ENCODE measurements around the gene DNAL1.

DNAL1 gene

GRCh38 chr14:73709904-73710469 is 65.2 kb downstream of the DNAL1 start:
- DNase-seq, result no peak

- no peak for DNase-seq
These were observed 66.0 kb downstream of the DNAL1 start for GRCh38 chr14:73710737-73711136.

- no peak for DNase-seq
These were observed 67.3 kb downstream of the DNAL1 start for GRCh38 chr14:73712071-73712506.

GRCh38 chr14:73712540-73713180 is 67.9 kb downstream of the DNAL1 start:
- peak; percentile 54 for DNase-seq

GRCh38 chr14:73713206-73713802 is 68.5 kb downstream of the DNAL1 start:
- DNase-seq, result no peak

- DNase-seq, result peak; percentile 70
These were observed 69.2 kb downstream of the DNAL1 start, which contains the start of gene PNMA1 for GRCh38 chr14:73713803-73714655. PNMA1 (minus strand) TSS chr14:73714384; CDS start chr14:73713639, 745 bp downstream.

- DNase-seq, result no peak
These were observed 69.9 kb downstream of the DNAL1 start for GRCh38 chr14:73714656-73715081.

GRCh38 chr14:73715707-73716106 is 70.9 kb downstream of the DNAL1 start:
- DNase-seq, result no peak

- no peak for DNase-seq
These were observed 72.5 kb downstream of the DNAL1 start for GRCh38 chr14:73717266-73717665.

GRCh38 chr14:73717711-73718417 is 73.1 kb downstream of the DNAL1 start:
- DNase-seq, result no peak

- no peak for DNase-seq
These were observed 73.8 kb downstream of the DNAL1 start for GRCh38 chr14:73718418-73719251.

GRCh38 chr14:73719361-73719760 is 74.6 kb downstream of the DNAL1 start:
- DNase-seq, result no peak

- DNase-seq, result no peak
These were observed 75.0 kb downstream of the DNAL1 start for GRCh38 chr14:73719791-73720190.

- no peak for DNase-seq
These were observed 75.8 kb downstream of the DNAL1 start for GRCh38 chr14:73720636-73721035.

GRCh38 chr14:73721101-73721821 is 76.5 kb downstream of the DNAL1 start:
- DNase-seq, result no peak

GRCh38 chr14:73722581-73722980 is 77.8 kb downstream of the DNAL1 start:
- no peak for DNase-seq

GRCh38 chr14:73723406-73723796 is 78.6 kb downstream of the DNAL1 start:
- no peak for DNase-seq

- DNase-seq, result peak; percentile 98
These were observed 79.2 kb downstream of the DNAL1 start for GRCh38 chr14:73723797-73724661.

GRCh38 chr14:73724696-73725095 is 79.9 kb downstream of the DNAL1 start:
- DNase-seq, result no peak
